HG03432 (cell line): Measurements from ENCODE around the gene RBM4.
"Not testable (repeated sequence)": the region's sequence is repeated elsewhere in the genome, so short reads cannot be mapped to it uniquely, and the experiment has no call there.

ENCODE experiments used
- ATAC-seq: cut with Tn5 transposase; IDR thresholded peaks from one replicate; pipeline ENCODE4 v1.9.1; 2021; ENCODE audit warnings: mild to moderate bottlenecking, moderate library complexity; ENCODE audit not compliant: unreplicated experiment

Gene RBM4, protein sequence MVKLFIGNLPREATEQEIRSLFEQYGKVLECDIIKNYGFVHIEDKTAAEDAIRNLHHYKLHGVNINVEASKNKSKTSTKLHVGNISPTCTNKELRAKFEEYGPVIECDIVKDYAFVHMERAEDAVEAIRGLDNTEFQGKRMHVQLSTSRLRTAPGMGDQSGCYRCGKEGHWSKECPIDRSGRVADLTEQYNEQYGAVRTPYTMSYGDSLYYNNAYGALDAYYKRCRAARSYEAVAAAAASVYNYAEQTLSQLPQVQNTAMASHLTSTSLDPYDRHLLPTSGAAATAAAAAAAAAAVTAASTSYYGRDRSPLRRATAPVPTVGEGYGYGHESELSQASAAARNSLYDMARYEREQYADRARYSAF

DNA sequence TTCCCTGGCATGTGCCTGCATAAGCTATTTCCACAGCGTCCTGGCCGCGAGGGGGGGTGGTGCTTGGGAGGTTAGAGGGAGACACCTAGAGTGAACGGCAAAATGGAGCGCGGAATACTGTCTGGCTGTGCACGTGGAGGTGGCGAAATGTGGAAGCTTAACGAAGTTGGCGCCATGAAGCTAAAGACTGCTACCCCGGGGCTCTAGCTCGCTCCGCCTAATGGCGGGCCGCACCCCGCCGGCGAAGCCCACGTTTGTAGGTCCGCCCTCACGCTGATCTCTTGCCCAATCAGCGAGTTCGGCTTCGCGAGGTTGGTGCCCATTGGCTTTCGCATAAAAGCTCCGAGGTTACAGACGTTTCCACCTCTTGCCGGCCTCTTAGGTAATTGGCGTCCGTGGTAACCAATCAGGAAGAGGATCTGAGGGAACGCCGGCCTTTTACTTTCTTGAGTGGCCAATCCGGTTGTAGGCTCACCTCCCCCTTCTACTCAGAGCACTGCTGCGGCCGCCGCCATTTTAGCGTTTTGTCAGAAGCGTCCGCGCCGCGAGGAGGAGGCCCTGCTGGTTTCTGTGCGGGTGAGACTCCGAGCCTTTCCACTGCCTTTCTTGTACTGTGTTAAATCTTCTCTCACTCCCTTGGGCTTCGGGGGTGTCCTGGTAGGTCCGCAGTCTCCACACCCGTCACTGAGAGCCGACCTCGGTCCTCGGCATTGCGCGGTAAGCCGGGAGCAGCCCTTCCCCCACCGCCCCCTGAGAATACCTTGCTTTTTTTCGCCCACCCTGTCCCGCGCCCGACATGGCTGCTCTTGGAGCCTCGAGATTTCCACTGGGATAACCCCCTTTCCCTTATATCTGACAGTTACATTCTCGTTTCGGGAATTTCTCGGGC is at the start of gene RBM4:
Gene RBM4 (plus strand): TSS at position 527 of the 889 bp plus-strand sequence. CDS start 1,009 bp downstream, outside the sequence.
- peak; percentile 93 for ATAC-seq

DNA sequence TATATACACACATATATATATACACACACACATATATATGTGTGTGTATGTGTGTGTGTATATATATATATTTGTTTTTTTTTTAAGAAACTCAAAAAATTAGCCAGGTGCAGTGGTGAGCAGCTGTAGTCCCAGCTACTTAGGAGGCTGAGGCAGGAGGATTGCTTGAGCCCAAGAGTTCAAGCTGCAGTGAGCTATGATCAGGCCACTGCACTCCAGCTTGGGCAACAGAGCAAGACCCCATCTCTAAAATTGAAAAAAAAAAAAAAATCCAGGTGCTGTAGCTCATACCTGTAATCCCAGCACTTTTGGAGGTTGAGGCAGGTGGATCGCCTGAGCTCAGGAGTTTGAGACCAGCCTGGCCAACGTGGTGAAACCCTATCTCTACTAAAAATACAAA is 49.2 kb upstream of the RBM4 start:
- not testable (repeated sequence) for ATAC-seq

DNA sequence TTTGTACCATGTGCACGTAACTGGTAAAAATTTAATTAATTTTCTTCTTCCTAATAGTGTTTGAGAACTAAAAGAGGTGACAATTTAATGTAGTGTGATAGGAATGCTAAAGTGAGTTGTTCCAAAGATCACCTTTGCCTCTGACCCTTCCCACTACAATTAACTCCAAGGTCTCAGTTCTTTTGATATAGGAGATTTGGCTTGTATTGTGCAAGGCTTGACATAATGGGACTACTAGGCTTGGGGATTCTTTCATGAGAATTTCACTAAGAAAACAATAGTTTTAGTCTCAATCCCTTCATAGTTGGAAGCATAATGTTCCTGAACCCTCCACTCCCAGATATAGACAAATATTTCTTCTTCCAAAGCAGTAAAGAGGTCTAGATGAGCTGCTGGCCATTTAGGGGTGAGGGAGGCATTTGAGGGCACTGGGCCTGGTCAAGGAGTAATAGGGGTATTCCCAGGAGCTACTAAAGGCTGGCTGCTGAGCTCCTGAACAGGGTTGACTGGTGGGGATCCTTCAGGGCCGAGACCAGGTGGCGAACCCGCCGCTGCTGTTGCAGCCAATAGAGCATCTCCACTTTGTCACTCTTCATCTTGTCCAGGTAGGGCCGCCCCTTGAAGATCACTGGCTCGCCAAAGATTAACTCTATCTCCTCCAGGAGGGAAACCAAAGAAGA is 48.4 kb upstream of the RBM4 start:
- no peak for ATAC-seq

DNA sequence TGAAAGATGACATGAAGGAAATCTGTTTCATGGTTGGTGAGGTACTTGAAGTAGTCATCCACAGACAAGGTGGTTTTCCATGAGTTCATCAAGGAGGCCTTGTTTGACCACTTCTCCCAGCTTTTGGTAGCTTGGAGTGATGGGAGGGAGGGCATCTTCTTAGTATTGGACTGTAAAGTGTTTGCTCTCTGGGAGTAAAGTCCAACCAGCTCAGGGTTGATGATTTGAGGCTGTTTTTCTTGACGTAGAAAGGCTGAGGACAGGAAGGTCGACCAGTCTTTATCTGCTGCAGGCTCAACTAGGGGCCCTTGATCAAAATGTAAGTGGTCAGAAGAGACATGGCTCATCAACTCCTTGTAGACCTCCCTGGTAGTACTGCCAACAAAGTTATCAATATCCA is 47.3 kb upstream of the RBM4 start:
- ATAC-seq: no peak

DNA sequence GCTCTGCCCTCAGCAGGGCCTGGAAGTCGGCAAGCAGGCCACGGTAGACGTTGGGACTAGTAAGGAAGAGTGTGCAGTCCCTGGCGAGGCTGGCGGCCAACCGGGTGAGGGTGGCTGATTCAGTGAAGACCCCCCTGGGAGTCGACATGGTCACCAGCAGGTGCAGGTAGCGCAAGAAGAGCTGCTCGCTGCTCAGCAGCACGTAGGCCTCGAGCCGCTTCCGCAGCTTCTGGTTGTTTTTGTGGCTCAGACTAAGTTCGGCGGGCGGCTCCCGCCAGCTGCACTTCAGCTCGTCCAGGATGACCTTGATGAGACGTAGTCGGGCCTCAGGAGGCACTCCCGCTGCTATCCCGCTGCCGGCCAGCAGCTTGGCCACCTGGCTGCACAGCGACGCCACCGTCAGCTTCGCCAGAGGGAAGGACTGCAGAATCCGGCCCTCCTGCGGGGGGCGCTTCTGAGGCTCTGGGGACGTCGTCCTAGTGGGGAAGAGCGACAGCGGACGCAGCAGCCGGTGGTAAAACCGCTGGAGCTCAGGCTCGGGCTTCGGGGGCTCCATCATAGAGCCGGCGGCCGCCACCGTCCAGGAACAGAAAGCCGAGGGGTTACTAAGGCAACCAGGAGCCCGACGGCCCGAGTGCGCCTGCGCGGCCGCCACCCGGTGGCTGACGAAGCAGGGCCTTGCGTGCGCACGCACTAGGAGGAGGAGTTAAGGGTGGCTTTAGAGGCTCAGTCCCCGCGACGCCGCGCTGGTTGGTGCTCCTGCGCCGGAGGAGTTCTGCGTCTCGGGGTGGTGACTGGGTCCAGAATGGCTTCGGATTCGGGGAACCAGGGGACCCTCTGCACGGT is 45.8 kb upstream of the RBM4 start, which contains the start of the genes CCDC87 and CCS:
Gene CCDC87 (minus strand): TSS at position 607 of the 846 bp plus-strand sequence. CDS start 48 bp downstream, at position 559.
Gene CCS (plus strand): TSS at position 729 of the 846 bp plus-strand sequence. CDS start 77 bp downstream, at position 806.
- ATAC-seq: peak; percentile 92

DNA sequence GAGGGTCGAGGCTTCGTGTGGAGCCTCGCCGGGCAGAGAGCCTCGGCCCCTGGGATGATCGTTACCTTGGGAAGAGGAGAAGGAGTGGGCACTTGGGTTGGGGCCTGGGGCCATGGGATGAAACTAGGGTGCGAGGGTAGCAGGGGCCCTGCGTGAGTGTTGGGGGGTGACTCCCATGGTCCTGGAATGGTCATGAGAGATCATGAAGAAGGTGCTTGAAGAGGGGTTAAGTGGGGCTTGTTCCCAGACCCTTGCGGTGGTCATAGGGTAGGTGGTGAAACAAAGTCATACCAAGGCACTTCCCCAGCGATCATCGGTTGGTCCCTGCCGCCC is 45.2 kb upstream of the RBM4 start:
- ATAC-seq: peak; percentile 26

DNA sequence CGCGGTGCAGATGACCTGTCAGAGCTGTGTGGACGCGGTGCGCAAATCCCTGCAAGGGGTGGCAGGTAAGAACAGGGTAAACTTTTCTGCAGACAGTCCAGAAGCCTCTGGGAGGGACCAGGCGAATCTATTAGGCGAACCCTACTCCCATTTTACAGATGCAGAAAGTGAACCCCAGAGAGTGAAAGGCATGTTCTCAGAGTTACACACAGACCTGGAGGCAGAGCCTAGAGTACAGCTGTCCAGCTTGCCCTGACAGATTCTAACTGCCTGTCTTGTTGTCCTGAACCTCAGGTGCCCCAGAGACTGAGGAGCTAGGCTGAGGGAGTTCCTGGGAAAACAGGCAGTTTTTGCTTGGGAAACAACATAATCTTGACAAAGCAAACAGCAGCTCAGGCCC is 44.9 kb upstream of the RBM4 start:
- ATAC-seq: no peak

DNA sequence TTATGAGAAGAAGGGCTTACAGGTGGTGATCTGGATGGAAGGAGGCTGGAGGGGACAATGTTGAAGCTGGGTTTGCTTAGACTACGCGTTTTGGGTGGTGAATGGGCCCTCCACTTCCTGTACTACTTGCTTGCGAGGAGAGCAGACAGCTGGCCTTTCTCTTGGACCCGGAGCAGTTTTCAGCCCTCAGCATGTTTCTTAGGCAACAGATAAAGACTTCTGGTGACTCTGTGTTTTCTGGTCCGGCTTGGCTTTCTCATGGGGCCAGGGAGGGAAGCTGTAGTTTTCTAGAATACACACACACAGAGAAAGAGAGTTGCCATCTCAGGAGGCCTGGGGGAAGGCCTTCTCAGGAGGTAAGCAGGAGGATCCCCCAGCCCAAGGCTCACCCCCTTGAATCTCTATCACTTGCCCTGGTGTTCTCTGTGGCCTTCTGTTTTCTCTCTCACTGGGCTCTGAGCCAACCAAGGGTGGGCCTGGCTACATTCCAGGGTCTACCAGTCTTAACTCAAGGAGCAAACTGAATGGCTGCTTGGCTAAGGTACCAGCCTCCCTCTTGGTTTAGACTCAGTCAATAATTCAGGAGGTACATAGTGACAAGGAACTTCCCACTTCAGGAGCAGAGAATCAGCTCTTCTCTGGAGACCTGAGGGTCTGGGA is 43.1 kb upstream of the RBM4 start:
- ATAC-seq: no peak

DNA sequence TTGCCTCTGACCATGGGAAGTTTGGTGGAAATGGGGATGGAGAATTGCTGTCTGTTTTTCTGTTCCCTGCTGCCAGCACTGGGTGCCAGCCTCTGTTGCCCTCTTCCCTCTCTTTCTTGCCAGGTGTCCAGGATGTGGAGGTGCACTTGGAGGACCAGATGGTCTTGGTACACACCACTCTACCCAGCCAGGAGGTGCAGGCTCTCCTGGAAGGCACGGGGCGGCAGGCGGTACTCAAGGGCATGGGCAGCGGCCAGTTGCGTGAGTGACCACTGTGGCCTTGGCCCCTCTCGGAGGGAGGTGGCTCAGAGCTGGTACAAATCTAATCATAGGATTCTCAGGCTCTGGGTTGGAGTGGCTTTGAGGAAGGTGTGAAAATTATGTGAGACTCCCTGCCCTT is 39.5 kb upstream of the RBM4 start:
- ATAC-seq: no peak

DNA sequence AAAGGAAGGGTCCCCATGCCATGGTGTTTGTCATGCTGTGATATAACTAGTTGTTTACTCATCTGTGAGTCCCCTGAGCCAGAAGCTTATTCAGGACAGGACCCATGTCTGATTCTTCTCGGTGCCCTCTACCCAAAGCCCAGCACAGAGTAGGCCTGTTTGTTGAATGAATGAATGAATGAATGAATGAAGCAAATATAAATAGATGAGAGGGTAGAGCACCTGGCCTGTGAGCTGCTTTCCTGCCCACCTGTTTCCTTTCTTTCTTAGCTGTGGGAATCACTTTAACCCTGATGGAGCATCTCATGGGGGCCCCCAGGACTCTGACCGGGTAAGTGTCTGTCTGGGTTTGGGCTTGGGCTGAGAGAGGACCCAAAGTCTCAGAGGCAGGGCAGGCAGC is 38.3 kb upstream of the RBM4 start:
- no peak for ATAC-seq

DNA sequence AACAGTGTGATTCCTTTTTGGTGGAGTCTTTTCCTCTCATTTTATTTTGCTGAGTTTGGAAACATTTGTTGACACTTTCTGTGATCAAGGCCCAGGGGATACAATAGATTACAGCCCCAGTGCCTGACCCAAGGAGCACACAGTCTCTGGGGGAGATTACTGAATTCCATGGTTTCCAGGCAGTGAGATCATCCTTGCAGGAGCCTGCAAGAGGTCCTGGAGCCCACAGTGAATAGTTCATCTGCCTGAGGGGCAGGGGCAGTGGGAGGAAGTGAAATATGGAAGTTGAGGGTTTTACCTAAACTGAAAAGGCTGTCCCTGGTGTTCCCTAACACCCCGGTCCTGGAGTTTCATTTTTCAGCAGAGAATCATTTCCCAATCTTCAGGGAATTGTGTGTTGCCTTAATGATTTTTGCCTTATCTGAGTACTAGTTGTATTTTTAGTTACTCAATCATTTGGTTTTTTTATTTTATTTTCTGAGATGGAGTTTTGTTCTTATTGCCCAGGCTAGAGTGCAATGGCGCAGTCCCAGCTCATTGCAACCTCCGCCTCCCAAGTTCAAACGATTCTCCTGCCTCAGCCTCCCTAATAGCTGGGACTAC is 37.8 kb upstream of the RBM4 start:
- no peak for ATAC-seq

DNA sequence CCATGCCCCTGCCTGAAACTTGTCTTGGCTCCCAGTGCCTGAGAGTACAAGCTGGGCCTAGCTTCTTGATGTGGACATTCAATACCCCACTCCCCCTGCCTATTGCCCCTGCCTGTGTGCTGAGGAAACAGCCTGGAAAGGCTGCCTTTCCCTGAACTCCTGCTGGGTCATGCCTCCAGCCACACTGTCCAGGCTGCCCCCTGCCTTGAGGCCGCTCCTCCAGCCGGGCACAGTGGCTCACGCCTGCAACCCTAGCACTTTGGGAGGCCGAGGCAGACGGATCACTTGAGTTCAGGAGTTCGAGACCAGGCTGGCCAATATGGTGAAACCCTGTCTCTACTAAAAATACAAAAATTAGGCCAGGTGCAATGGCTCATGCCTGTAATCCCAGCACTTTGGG is 35.4 kb upstream of the RBM4 start:
- ATAC-seq: no peak

DNA sequence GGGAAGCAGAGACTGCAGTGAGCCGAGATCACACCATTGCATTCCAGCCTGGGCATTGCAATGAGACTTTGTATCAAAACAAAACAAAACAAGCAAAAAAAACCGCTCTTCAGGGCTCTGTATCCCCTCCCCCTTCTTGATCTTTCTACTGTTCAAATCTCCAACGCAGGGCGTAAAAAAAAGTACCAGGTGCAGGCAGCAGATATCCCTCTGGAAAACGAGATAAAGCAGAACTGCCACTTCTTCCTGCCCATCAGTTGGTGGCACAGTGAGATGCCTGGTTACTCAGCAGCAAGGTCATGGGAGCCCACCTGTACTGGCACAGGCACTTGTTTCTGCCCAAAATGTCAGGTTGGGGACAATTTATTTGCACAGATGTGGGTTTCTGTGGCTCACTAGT is 34.3 kb upstream of the RBM4 start:
- ATAC-seq: no peak

DNA sequence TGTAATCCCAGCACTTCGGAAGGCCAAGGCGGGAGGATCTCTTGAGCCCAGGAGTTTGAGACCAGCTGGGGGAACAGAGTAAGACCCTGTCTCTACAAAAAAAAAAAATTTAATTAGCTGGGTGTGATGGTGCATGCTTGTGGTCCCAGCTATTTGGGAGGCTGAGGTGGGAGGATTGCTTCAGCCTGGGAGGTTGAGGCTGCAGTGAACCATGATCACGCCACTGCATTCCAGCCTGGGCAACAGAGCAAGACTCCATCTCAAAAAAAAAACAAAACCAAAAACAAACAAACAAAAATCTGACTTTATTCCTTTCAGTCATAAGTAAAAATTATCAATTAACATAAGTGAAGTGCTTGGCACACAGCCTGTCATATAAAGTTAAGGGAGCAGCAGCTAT is 31.9 kb upstream of the RBM4 start:
- ATAC-seq: not testable (repeated sequence)

DNA sequence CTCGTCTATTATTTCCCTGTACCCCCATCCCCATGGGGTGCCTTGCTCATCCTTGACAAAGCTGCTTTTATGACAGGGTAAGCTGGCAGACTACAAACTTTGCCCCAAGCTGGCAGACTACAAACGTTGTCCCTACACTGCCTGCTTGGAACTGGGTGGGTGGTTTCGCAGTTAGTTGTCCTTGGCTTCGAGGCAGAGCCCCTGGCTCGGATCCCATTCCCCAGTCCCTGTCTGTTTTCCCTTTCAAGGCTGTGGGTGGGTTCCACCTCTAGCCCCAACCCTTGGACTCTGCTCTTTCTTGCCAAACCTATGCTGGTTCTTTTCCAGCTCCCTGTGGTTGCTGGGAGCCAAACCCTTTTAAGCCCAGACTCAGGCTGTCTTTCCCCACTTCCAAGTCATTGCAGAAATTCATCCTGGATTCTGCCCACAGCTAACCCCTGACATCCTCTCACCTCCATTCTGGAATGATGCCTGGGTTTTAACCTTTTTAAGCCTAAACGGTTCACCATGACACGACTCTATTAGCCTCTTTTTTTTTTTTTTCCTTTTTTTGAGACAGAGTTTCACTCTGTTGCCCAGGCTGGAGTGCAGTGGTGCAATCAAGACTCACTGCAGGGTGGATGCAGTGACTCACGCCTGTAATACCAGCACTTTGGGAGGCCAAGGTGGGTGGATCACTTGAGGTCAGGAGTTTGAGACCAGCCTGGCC is 31.2 kb upstream of the RBM4 start:
- no peak for ATAC-seq

DNA sequence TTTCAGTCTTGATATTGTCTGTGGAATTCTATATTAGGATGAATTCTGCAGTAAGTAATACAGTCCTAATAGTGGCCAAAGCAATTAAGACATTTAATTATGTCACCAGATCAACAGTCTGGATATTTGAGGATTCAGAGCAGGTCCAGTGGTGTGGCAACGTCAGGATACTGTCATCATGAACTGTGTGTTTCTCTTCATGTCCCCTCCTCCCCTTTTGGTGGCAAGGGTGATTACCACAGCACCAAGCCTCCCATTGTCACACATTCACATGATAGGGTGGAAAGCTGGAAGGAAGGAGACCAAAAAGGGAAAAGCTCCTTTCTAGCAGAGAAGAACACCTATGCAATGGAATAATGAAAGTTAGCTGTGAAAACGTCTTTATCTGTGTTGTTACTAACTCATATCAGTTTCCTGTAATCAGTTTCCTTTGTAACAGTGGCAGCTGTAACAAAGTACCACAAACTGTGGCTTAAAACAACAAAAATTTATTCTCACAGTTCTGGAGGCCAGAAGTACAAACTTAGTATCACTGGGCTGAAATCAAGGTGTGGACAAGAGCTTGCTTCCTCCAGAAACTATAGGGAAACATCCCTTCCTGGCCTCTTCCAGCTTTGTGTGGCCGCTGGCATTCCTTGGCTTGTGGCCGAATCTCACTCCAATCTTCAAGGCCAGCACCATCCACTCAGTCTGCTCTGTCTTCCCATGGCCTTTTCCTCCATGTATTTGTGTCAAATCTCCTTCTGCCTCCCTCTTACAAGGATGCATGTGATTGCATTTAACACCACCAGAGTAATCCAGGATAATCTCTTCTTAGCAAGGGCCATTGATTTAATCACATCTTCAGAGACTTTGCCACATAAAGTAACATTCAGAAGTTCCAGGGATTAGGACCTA is 28.5 kb upstream of the RBM4 start:
- ATAC-seq: no peak

DNA sequence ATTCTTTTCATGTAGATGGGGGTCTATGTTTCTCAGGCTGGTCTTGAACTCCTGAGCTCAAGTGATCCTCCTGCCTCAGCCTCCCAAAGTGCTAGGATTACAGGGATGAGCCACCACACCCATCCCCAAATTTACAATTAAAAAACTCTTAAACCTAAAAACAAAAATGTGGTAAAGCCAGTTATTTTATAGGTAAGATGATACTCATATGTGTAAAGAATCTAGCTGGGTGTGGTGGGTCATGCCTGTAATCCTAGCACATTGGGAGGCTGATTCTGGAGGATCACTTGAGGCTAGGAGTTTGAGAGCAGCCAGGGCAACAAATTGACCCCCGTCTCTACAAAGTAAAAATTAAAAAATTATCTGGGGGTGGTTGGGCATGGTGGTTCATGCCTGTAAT is 26.0 kb upstream of the RBM4 start:
- ATAC-seq: no peak

DNA sequence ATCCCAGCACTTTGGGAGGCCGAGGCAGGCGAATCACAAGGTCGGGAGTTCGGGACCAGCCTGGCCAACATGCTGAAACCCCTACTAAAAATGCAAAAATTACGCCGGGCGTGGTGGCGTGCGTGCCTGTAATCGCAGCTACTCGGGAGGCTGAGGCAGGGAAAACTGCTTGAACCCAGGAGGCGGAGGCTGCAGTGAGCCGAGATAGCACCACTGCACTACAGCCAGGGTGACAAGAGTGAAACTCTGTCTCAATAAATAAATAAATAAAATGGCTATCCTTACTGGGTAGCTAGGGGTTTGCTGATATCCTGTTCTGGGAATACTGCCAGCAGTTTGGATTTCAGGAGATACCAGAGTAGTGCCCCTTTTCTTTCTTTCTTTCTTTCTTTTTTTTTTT is 24.4 kb upstream of the RBM4 start:
- ATAC-seq: no peak
